ENCODE measurements around the gene PKN1.
A peak's percentile ranks its signal among the peaks of the same experiment; 100 is the strongest.

PKN1 gene

GRCh38 chr19:14411938-14412245 is 21.2 kb upstream of the PKN1 start:
- peaks cover 5% of the 10 kb centered on the region for H3K36me3 Mint-ChIP-seq
- H3K27ac Mint-ChIP-seq, result peak overlapping the region; percentile 66

GRCh38 chr19:14412324-14412995 is 20.6 kb upstream of the PKN1 start:
- H3K36me3 Mint-ChIP-seq, result peaks cover 8% of the 10 kb centered on the region
- peaks cover 44% of the 10 kb centered on the region for H3K4me1 Mint-ChIP-seq (ENCODE audit: low read depth)
- H3K27me3 Mint-ChIP-seq, result no peaks in the 10 kb centered on the region
- H3K4me3 Mint-ChIP-seq, result peak overlapping the region; percentile 47
- no peak overlapping the region for H3K27ac Mint-ChIP-seq
- no peaks in the 10 kb centered on the region for H3K9me3 Mint-ChIP-seq (ENCODE audit: low read depth)

More at GRCh38 chr19:14411938-14412245, 21.2 kb upstream of the PKN1 start:
- no peaks in the 10 kb centered on the region for H3K9me3 Mint-ChIP-seq (ENCODE audit: low read depth)
- peaks cover 42% of the 10 kb centered on the region for H3K4me1 Mint-ChIP-seq (ENCODE audit: low read depth)
- peak overlapping the region; percentile 40 for H3K4me3 Mint-ChIP-seq
- no peaks in the 10 kb centered on the region for H3K27me3 Mint-ChIP-seq

GRCh38 chr19:14412996-14413692 is 20.0 kb upstream of the PKN1 start:
- H3K4me1 Mint-ChIP-seq (ENCODE audit: low read depth), result peaks cover 46% of the 10 kb centered on the region
- no peaks in the 10 kb centered on the region for H3K9me3 Mint-ChIP-seq (ENCODE audit: low read depth)
- H3K27me3 Mint-ChIP-seq, result no peaks in the 10 kb centered on the region
- H3K27ac Mint-ChIP-seq, result peak overlapping the region; percentile 16
- H3K4me3 Mint-ChIP-seq, result peak overlapping the region; percentile 30
- peaks cover 8% of the 10 kb centered on the region for H3K36me3 Mint-ChIP-seq

- H3K4me1 Mint-ChIP-seq (ENCODE audit: low read depth), result peaks cover 46% of the 10 kb centered on the region
- peak overlapping the region; percentile 16 for H3K27ac Mint-ChIP-seq
- peak overlapping the region; percentile 40 for H3K4me3 Mint-ChIP-seq
- no peaks in the 10 kb centered on the region for H3K9me3 Mint-ChIP-seq (ENCODE audit: low read depth)
- H3K36me3 Mint-ChIP-seq, result peaks cover 8% of the 10 kb centered on the region
- H3K27me3 Mint-ChIP-seq, result no peaks in the 10 kb centered on the region
Measured at GRCh38 chr19:14413693-14414181, 19.4 kb upstream of the PKN1 start.

GRCh38 chr19:14414926-14415690 is 18.0 kb upstream of the PKN1 start:
- Mint-ChIP-seq H3K36me3 (peaks cover 8% of the 10 kb centered on the region), H3K4me3 (peak overlapping the region; percentile 93)

GRCh38 chr19:14416817-14417231 is 16.3 kb upstream of the PKN1 start:
- Mint-ChIP-seq H3K36me3 (peaks cover 8% of the 10 kb centered on the region), H3K4me1 (ENCODE audit: low read depth) (peaks cover 44% of the 10 kb centered on the region)

More at GRCh38 chr19:14414926-14415690, 18.0 kb upstream of the PKN1 start:
- Mint-ChIP-seq H3K27me3 (no peaks in the 10 kb centered on the region), H3K9me3 (ENCODE audit: low read depth) (no peaks in the 10 kb centered on the region), H3K4me1 (ENCODE audit: low read depth) (peaks cover 49% of the 10 kb centered on the region), H3K27ac (peak overlapping the region; percentile 75)

GRCh38 chr19:14418856-14419105 is 14.3 kb upstream of the PKN1 start:
- H3K27me3 Mint-ChIP-seq, result no peaks in the 10 kb centered on the region
- H3K9me3 Mint-ChIP-seq (ENCODE audit: low read depth), result no peaks in the 10 kb centered on the region
- peak overlapping the region; percentile 93 for H3K4me3 Mint-ChIP-seq
- peak overlapping the region; percentile 96 for H3K27ac Mint-ChIP-seq
- peaks cover 33% of the 10 kb centered on the region for H3K4me1 Mint-ChIP-seq (ENCODE audit: low read depth)
- H3K36me3 Mint-ChIP-seq, result peaks cover 8% of the 10 kb centered on the region

More at GRCh38 chr19:14416817-14417231, 16.3 kb upstream of the PKN1 start:
- Mint-ChIP-seq H3K4me3 (peak overlapping the region; percentile 93), H3K27ac (peak overlapping the region; percentile 85), H3K9me3 (ENCODE audit: low read depth) (no peaks in the 10 kb centered on the region), H3K27me3 (no peaks in the 10 kb centered on the region)

GRCh38 chr19:14419106-14419813 is 13.8 kb upstream of the PKN1 start, which contains the start of gene DDX39A:
Gene DDX39A, minus strand, starts transcription at chr19:14419341. Its CDS starts 6,121 bp downstream, at chr19:14413220.
- no peaks in the 10 kb centered on the region for H3K27me3 Mint-ChIP-seq
- H3K9me3 Mint-ChIP-seq (ENCODE audit: low read depth), result no peaks in the 10 kb centered on the region
- peak within 1 kb of the TSS; percentile 96 for H3K27ac Mint-ChIP-seq
- H3K4me1 Mint-ChIP-seq (ENCODE audit: low read depth), result peaks cover 30% of the 10 kb centered on the region
- H3K4me3 Mint-ChIP-seq, result peak within 1 kb of the TSS; percentile 93
- H3K36me3 Mint-ChIP-seq, result peaks cover 8% of the 10 kb centered on the region

GRCh38 chr19:14425696-14426138 is 7.4 kb upstream of the PKN1 start:
- Mint-ChIP-seq H3K36me3 (no peaks in the 10 kb centered on the region), H3K4me1 (ENCODE audit: low read depth) (peaks cover 3% of the 10 kb centered on the region), H3K27me3 (no peaks in the 10 kb centered on the region), H3K9me3 (ENCODE audit: low read depth) (no peaks in the 10 kb centered on the region), H3K4me3 (no peak overlapping the region), H3K27ac (no peak overlapping the region)

GRCh38 chr19:14427461-14427860 is 5.6 kb upstream of the PKN1 start:
- H3K27me3 Mint-ChIP-seq, result no peaks in the 10 kb centered on the region
- H3K36me3 Mint-ChIP-seq, result no peaks in the 10 kb centered on the region
- H3K4me3 Mint-ChIP-seq, result no peak overlapping the region
- no peak overlapping the region for H3K27ac Mint-ChIP-seq
- H3K4me1 Mint-ChIP-seq (ENCODE audit: low read depth), result peaks cover 11% of the 10 kb centered on the region
- H3K9me3 Mint-ChIP-seq (ENCODE audit: low read depth), result no peaks in the 10 kb centered on the region

- Mint-ChIP-seq H3K27ac (no peak overlapping the region), H3K4me1 (ENCODE audit: low read depth) (peaks cover 15% of the 10 kb centered on the region), H3K9me3 (ENCODE audit: low read depth) (no peaks in the 10 kb centered on the region), H3K36me3 (no peaks in the 10 kb centered on the region), H3K27me3 (no peaks in the 10 kb centered on the region), H3K4me3 (no peak overlapping the region)
Measured at GRCh38 chr19:14428882-14429416, 4.2 kb upstream of the PKN1 start.

GRCh38 chr19:14430712-14431111 is 2.4 kb upstream of the PKN1 start:
- Mint-ChIP-seq H3K4me3 (no peak overlapping the region), H3K9me3 (ENCODE audit: low read depth) (no peaks in the 10 kb centered on the region), H3K4me1 (ENCODE audit: low read depth) (peaks cover 29% of the 10 kb centered on the region), H3K27me3 (no peaks in the 10 kb centered on the region), H3K36me3 (no peaks in the 10 kb centered on the region), H3K27ac (peak overlapping the region; percentile 16)

- Mint-ChIP-seq H3K27ac (peak overlapping the region; percentile 46), H3K36me3 (no peaks in the 10 kb centered on the region), H3K9me3 (ENCODE audit: low read depth) (no peaks in the 10 kb centered on the region), H3K4me3 (peak overlapping the region; percentile 85), H3K4me1 (ENCODE audit: low read depth) (peaks cover 42% of the 10 kb centered on the region), H3K27me3 (no peaks in the 10 kb centered on the region)
Measured at GRCh38 chr19:14433554-14434501, 722 bp downstream of the PKN1 start.

Data from activated naive CD8-positive, alpha-beta T cell (primary cell).